Endodermal cell (in vitro differentiated cells): ENCODE data around the gene HSP90AA1. TPM values are rescaled to one million over a fixed set of nuclear protein-coding genes. Genes with fewer than 3 reads are reported as not detected.
A peak's percentile ranks its signal among the peaks of the same experiment; 100 is the strongest.

Source experiments
- DNase-seq: peaks from one replicate; pipeline ENCODE4 v3.0.0-alpha.2; 2017
- H3K27ac ChIP-seq: 2 replicates; pipeline ENCODE4 v1.5.1; 2013; ENCODE audit warnings: mild to moderate bottlenecking, low read depth, low read length, moderate library complexity
- H3K27me3 ChIP-seq: 2 replicates; pipeline ENCODE4 v1.6.1; 2013; ENCODE audit warnings: mild to moderate bottlenecking, low read length, moderate library complexity; ENCODE audit not compliant: insufficient read depth, control insufficient read depth, poor library complexity, severe bottlenecking
- H3K36me3 ChIP-seq: 2 replicates; pipeline ENCODE4 v1.7.0; 2013; ENCODE audit warnings: mild to moderate bottlenecking, low read length, moderate library complexity; ENCODE audit not compliant: control insufficient read depth, insufficient read depth
- H3K4me1 ChIP-seq: one replicate; pipeline ENCODE4 v1.7.0; 2013; ENCODE audit warnings: low read length; ENCODE audit not compliant: control insufficient read depth, insufficient read depth
- H3K4me3 ChIP-seq: 2 replicates; pipeline ENCODE4 v1.5.1; 2013; ENCODE audit warnings: mild to moderate bottlenecking, low read length, moderate library complexity
- H3K9ac ChIP-seq: 2 replicates; pipeline ENCODE4 v1.6.1; 2013; ENCODE audit warnings: mild to moderate bottlenecking, low read length, moderate library complexity; ENCODE audit not compliant: poor library complexity, severe bottlenecking; ENCODE audit errors: extremely low read depth
- H3K9me3 ChIP-seq: 2 replicates; pipeline ENCODE4 v1.6.1; 2013; ENCODE audit warnings: mild to moderate bottlenecking, low read length, moderate library complexity; ENCODE audit not compliant: control insufficient read depth
- H3K27ac Mint-ChIP-seq: 2 replicates; pipeline ENCODE4 v1.8.0; 2020; ENCODE audit warnings: mixed read lengths
- H3K27me3 Mint-ChIP-seq: 2 replicates; pipeline ENCODE4 v1.8.0; 2021; ENCODE audit warnings: mild to moderate bottlenecking, mixed read lengths; ENCODE audit not compliant: insufficient read depth
- H3K36me3 Mint-ChIP-seq: 2 replicates; pipeline ENCODE4 v1.8.0; 2020; ENCODE audit warnings: low read depth, mixed read lengths
- H3K4me1 Mint-ChIP-seq: 2 replicates; pipeline ENCODE4 v1.8.0; 2020; ENCODE audit warnings: mixed read lengths
- H3K4me3 Mint-ChIP-seq: 2 replicates; pipeline ENCODE4 v1.8.0; 2020; ENCODE audit warnings: mild to moderate bottlenecking, moderate library complexity, mixed read lengths
- H3K9me3 Mint-ChIP-seq: 2 replicates; pipeline ENCODE4 v1.8.0; 2020; ENCODE audit warnings: mild to moderate bottlenecking, mixed read lengths
- CTCF ChIP-seq: fragments of 200-600 bp; sonication (generic); conservative IDR thresholded peaks from 2 replicates; pipeline ENCODE4 v1.5.0; 2021; ENCODE audit warnings: antibody characterized with exemption, mild to moderate bottlenecking
- WGBS, 2 experiments: methylation state at CpG; one replicate each; pipeline versions ENCODE4 v1.1.5 to v1.1.7; 2013; ENCODE audit warnings: missing lambda C conversion rate in 2 of 2, mixed read lengths in 1 of 2; ENCODE audit not compliant: insufficient coverage in 1 of 2, insufficient read length in 1 of 2; 5-methylcytosine and 5-hydroxymethylcytosine counted together
- total RNA-seq, 2 donors: library from RNA; stranded (reverse); fragmentation: NEBNext Ultra II Directional in 1 of 2; extraction: Animal tissue kit (Norgen Biotek cat#: 25700) in 1 of 2; gene quantifications; 2 replicates in 1 of 2; 3 replicates in 1 of 2; pipeline ENCODE4 v1.2.1, GENCODE V29; 2021

Gene HSP90AA1
- total RNA-seq, 2 donors from 2014 or later = 696 to 821 TPM

GRCh38 chr14:102058146-102058545 lies 28.7 kb downstream of the HSP90AA1 start:
- Mint-ChIP-seq H3K36me3 (peaks cover 24% of the 10 kb centered on the region), H3K4me1 (peaks cover 35% of the 10 kb centered on the region), H3K4me3 (no peak overlapping the region), H3K9me3 (no peaks in the 10 kb centered on the region), H3K27me3 (peaks cover 50% of the 10 kb centered on the region), H3K27ac (no peak overlapping the region)
- Histone ChIP-seq H3K9ac (no peak overlapping the region), H3K27ac (no peak overlapping the region), H3K4me1 (peaks cover 5% of the 10 kb centered on the region), H3K4me3 (no peak overlapping the region), H3K36me3 (no peaks in the 10 kb centered on the region), H3K9me3 (no peaks in the 10 kb centered on the region), H3K27me3 (no peaks in the 10 kb centered on the region)
- no peak for TF ChIP-seq CTCF
- no peak for DNase-seq
- 77 to 84% methylated on average over 4 to 7 of the region's 7 CpGs for WGBS, 2 experiments

GRCh38 chr14:102057480-102058114 lies 29.2 kb downstream of the HSP90AA1 start:
- DNase-seq = peak; percentile 67
- H3K27ac ChIP-seq = no peak overlapping the region
- H3K4me1 Mint-ChIP-seq = peaks cover 35% of the 10 kb centered on the region
- peaks cover 50% of the 10 kb centered on the region for H3K27me3 Mint-ChIP-seq
- peaks cover 4% of the 10 kb centered on the region for H3K36me3 ChIP-seq
- H3K9ac ChIP-seq = no peak overlapping the region
- H3K27me3 ChIP-seq = no peaks in the 10 kb centered on the region
- TF ChIP-seq CTCF = no peak
- H3K36me3 Mint-ChIP-seq = peaks cover 28% of the 10 kb centered on the region
- peak overlapping the region; percentile 33 for H3K4me3 Mint-ChIP-seq
- H3K9me3 Mint-ChIP-seq = no peaks in the 10 kb centered on the region
- H3K4me1 ChIP-seq = peaks cover 5% of the 10 kb centered on the region
- 73 to 92% methylated on average over 8 to 10 of the region's 10 CpGs for WGBS, 2 experiments
- no peaks in the 10 kb centered on the region for H3K9me3 ChIP-seq
- peak overlapping the region; percentile 37 for H3K27ac Mint-ChIP-seq
- no peak overlapping the region for H3K4me3 ChIP-seq

GRCh38 chr14:102056694-102057442 lies 30.0 kb downstream of the HSP90AA1 start:
- Mint-ChIP-seq H3K36me3 (peaks cover 35% of the 10 kb centered on the region), H3K27ac (no peak overlapping the region), H3K9me3 (no peaks in the 10 kb centered on the region), H3K4me1 (peaks cover 35% of the 10 kb centered on the region), H3K4me3 (peak overlapping the region; percentile 33), H3K27me3 (peaks cover 49% of the 10 kb centered on the region)
- no peak for TF ChIP-seq CTCF
- Histone ChIP-seq H3K9ac (no peak overlapping the region), H3K27ac (no peak overlapping the region), H3K36me3 (peaks cover 11% of the 10 kb centered on the region), H3K27me3 (no peaks in the 10 kb centered on the region), H3K4me1 (peaks cover 5% of the 10 kb centered on the region), H3K4me3 (peak overlapping the region; percentile 14), H3K9me3 (no peaks in the 10 kb centered on the region)
- 86 to 89% methylated on average over 29 to 31 of the region's 31 CpGs for WGBS, 2 experiments
- no peak for DNase-seq
